GM21737 (cell line): ENCODE measurements around the gene CCDC9B.

Experiments
- ATAC-seq: cut with Tn5 transposase; IDR thresholded peaks from one replicate; pipeline ENCODE4 v1.9.1; 2021; ENCODE audit warnings: mild to moderate bottlenecking, moderate library complexity; ENCODE audit not compliant: unreplicated experiment

The CCDC9B gene

GRCh38 chr15:40340740-40341400 is at the start of gene CCDC9B:
CCDC9B (minus strand) TSS chr15:40340939; CDS start chr15:40340819, 120 bp downstream.
- ATAC-seq: no peak

GRCh38 chr15:40389824-40390595 is 49.3 kb upstream of the CCDC9B start:
- no peak for ATAC-seq

GRCh38 chr15:40388941-40389823 is 48.4 kb upstream of the CCDC9B start:
- no peak for ATAC-seq

GRCh38 chr15:40386480-40386879 is 45.7 kb upstream of the CCDC9B start:
- ATAC-seq: no peak

GRCh38 chr15:40382580-40383456 is 42.1 kb upstream of the CCDC9B start, which contains the start of gene KNSTRN:
KNSTRN (plus strand) TSS chr15:40382721; CDS start chr15:40382836, 115 bp downstream.
- ATAC-seq: peak; percentile 94

GRCh38 chr15:40381818-40382529 is 41.2 kb upstream of the CCDC9B start:
- ATAC-seq: no peak

GRCh38 chr15:40380636-40381035 is 39.9 kb upstream of the CCDC9B start:
- ATAC-seq: no peak

- ATAC-seq: no peak
Observed at GRCh38 chr15:40379853-40380252, 39.1 kb upstream of the CCDC9B start.

- ATAC-seq: no peak
Observed at GRCh38 chr15:40379374-40379773, 38.6 kb upstream of the CCDC9B start.

GRCh38 chr15:40377606-40378005 is 36.9 kb upstream of the CCDC9B start:
- ATAC-seq: no peak

- no peak for ATAC-seq
Observed at GRCh38 chr15:40372981-40373380, 32.2 kb upstream of the CCDC9B start.

GRCh38 chr15:40369971-40370370 is 29.2 kb upstream of the CCDC9B start:
- no peak for ATAC-seq

GRCh38 chr15:40369474-40369869 is 28.7 kb upstream of the CCDC9B start:
- no peak for ATAC-seq

GRCh38 chr15:40368719-40369473 is 28.2 kb upstream of the CCDC9B start:
- ATAC-seq: no peak

GRCh38 chr15:40367686-40368611 is 27.2 kb upstream of the CCDC9B start:
- peak; percentile 82 for ATAC-seq

GRCh38 chr15:40367371-40367685 is 26.6 kb upstream of the CCDC9B start:
- ATAC-seq: no peak

- ATAC-seq: no peak
Observed at GRCh38 chr15:40366457-40367370, 26.0 kb upstream of the CCDC9B start.
